ENCODE data around the gene CLEC2L.

The CLEC2L gene

DNA sequence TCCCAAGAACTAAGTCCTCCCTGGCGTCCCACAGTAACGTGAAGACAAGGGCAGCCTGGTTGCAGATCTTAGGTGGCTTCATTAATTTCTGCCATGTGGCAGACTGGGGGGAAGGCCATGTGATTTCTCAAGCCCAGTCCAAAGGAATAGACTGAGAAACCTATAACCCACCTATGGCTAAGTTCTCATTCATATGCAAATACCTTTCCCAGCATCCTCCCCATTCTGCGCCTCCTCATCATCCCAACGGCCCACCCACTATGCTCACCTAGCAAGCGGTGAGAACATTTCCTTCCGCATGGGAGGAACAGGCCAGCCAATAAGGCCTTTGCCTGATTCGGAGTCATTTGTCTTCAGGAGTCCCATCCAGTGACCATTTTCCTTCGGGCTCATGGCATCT lies 8.2 kb upstream of the CLEC2L start:
- DNase-seq, result no peak
- WGBS (ENCODE audit: insufficient coverage), result 99% methylated on average over 8 of the region's 8 CpGs
- Histone ChIP-seq H3K36me3 (ENCODE audit: control insufficient read depth in 4 of 4, insufficient read depth in 4 of 4, low read length in 3 of 4) (no peaks in the 10 kb centered on the region), H3K4me1 (ENCODE audit: control extremely low read depth in 1 of 4, control insufficient read depth in 4 of 4, insufficient read depth in 4 of 4, low read length in 3 of 4) (peaks cover 0 to 14% (median 11%) of the 10 kb centered on the region in 4 experiments), H3K9me3 (ENCODE audit: control extremely low read depth in 1 of 5, control insufficient read depth in 4 of 5, insufficient read depth in 2 of 5, low read depth in 1 of 5, low read length in 4 of 5) (no peaks in the 10 kb centered on the region), H3K27me3 (replicated peaks in 2 of 5; ENCODE audit: control insufficient read depth in 4 of 5, insufficient read depth in 5 of 5, low read length in 4 of 5) (no peaks in the 10 kb centered on the region), H3K4me3 (ENCODE audit: control insufficient read depth in 1 of 7, extremely low read depth in 1 of 7, insufficient read depth in 4 of 7, low read depth in 2 of 7, low read length in 6 of 7) (no peak overlapping the region), H3K27ac (ENCODE audit: insufficient read depth in 1 of 2, low read depth in 1 of 2, low read length in 2 of 2, poor library complexity in 1 of 2, severe bottlenecking in 2 of 2) (no peak overlapping the region)
- ChIA-PET CTCF (no interaction called here), POLR2A (no interaction called here)

DNA sequence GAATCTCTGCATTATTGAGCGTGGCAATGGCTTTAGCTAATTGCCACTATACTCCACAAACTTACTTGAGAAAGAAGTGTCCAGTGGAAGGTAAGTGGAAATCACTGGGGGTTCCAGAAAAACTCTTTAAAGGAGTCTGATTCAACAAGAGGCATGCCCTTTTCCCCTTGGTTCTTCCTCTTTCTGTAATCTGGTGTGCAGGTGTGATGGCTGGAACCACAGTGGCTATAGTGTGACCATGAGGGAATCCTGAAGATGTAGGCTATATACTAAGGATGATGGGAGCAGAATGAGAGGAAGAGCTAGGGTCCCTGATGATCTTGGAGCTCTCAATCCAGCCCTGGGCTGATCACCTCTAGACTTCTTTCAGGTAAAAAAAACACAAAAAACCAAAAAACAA lies 2.0 kb upstream of the CLEC2L start:
- CTCF ChIA-PET, result interaction anchor here (0.9 to 1.5 kb wide), 2 partner anchors 13 to 34 kb away, joined by 3 to 5 read pairs; no protein-coding TSS in a partner anchor
- Histone ChIP-seq H3K27me3 (replicated peaks in 2 of 5; ENCODE audit: control insufficient read depth in 4 of 5, insufficient read depth in 5 of 5, low read length in 4 of 5) (peaks cover 4 to 41% (median 16%) of the 10 kb centered on the region in 5 experiments), H3K9me3 (ENCODE audit: control extremely low read depth in 1 of 5, control insufficient read depth in 4 of 5, insufficient read depth in 2 of 5, low read depth in 1 of 5, low read length in 4 of 5) (peaks cover 0 to 8% (median 6%) of the 10 kb centered on the region in 5 experiments), H3K4me1 (ENCODE audit: control extremely low read depth in 1 of 4, control insufficient read depth in 4 of 4, insufficient read depth in 4 of 4, low read length in 3 of 4) (peaks cover 0 to 33% (median 20%) of the 10 kb centered on the region in 4 experiments), H3K4me3 (ENCODE audit: control insufficient read depth in 1 of 7, extremely low read depth in 1 of 7, insufficient read depth in 4 of 7, low read depth in 2 of 7, low read length in 6 of 7) (no peak overlapping the region), H3K36me3 (ENCODE audit: control insufficient read depth in 4 of 4, insufficient read depth in 4 of 4, low read length in 3 of 4) (no peaks in the 10 kb centered on the region), H3K27ac (ENCODE audit: insufficient read depth in 1 of 2, low read depth in 1 of 2, low read length in 2 of 2, poor library complexity in 1 of 2, severe bottlenecking in 2 of 2) (no peak overlapping the region)
- POLR2A ChIA-PET, result interaction anchor here (0.7 kb wide), 1 partner anchor 45 kb away, joined by 3 read pairs; no protein-coding TSS in a partner anchor
- no peak for DNase-seq
- WGBS (ENCODE audit: insufficient coverage), result no CpG with 5 or more reads among the region's 1 CpG

DNA sequence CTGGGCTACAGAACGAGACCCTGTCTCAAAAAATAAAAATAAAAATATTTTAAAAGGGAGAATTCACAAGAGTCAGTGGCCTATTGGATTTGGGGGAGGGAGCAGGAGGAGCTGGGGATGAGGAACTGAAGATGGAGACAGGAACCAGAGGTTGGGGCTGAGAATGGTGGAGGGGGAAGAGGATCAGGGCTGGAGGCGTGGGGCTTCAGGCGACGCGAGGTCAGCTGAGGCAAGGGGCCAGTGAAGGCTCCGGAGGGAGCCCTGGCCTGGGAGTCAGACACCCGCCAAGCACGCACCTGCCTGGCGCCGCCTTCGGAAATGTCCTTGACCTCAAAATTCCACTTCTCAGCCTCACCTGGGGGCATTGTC lies 671 bp upstream of the CLEC2L start:
- H3K36me3 ChIP-seq (ENCODE audit: control insufficient read depth in 4 of 4, insufficient read depth in 4 of 4, low read length in 3 of 4), result no peaks in the 10 kb centered on the region
- 9% methylated on average over 10 of the region's 11 CpGs for WGBS (ENCODE audit: insufficient coverage)
- CTCF ChIA-PET, result interaction anchor here (0.6 to 2.5 kb wide), 4 partner anchors 12 to 22 kb away, joined by 3 to 6 read pairs (median 3); no protein-coding TSS in a partner anchor
- no peak for DNase-seq
- H3K27me3 ChIP-seq (replicated peaks in 2 of 5; ENCODE audit: control insufficient read depth in 4 of 5, insufficient read depth in 5 of 5, low read length in 4 of 5), result peaks cover 4 to 41% (median 16%) of the 10 kb centered on the region in 5 experiments
- POLR2A ChIA-PET, result no interaction called here
- H3K4me1 ChIP-seq (ENCODE audit: control extremely low read depth in 1 of 4, control insufficient read depth in 4 of 4, insufficient read depth in 4 of 4, low read length in 3 of 4), result peaks cover 0 to 36% (median 15%) of the 10 kb centered on the region in 4 experiments
- peaks cover 0 to 8% (median 6%) of the 10 kb centered on the region in 5 experiments for H3K9me3 ChIP-seq (ENCODE audit: control extremely low read depth in 1 of 5, control insufficient read depth in 4 of 5, insufficient read depth in 2 of 5, low read depth in 1 of 5, low read length in 4 of 5)
- peak overlapping the region in 2 of 7 experiments; percentile 43 to 54 for H3K4me3 ChIP-seq (ENCODE audit: control insufficient read depth in 1 of 7, extremely low read depth in 1 of 7, insufficient read depth in 4 of 7, low read depth in 2 of 7, low read length in 6 of 7)
- H3K27ac ChIP-seq (ENCODE audit: insufficient read depth in 1 of 2, low read depth in 1 of 2, low read length in 2 of 2, poor library complexity in 1 of 2, severe bottlenecking in 2 of 2), result no peak overlapping the region

DNA sequence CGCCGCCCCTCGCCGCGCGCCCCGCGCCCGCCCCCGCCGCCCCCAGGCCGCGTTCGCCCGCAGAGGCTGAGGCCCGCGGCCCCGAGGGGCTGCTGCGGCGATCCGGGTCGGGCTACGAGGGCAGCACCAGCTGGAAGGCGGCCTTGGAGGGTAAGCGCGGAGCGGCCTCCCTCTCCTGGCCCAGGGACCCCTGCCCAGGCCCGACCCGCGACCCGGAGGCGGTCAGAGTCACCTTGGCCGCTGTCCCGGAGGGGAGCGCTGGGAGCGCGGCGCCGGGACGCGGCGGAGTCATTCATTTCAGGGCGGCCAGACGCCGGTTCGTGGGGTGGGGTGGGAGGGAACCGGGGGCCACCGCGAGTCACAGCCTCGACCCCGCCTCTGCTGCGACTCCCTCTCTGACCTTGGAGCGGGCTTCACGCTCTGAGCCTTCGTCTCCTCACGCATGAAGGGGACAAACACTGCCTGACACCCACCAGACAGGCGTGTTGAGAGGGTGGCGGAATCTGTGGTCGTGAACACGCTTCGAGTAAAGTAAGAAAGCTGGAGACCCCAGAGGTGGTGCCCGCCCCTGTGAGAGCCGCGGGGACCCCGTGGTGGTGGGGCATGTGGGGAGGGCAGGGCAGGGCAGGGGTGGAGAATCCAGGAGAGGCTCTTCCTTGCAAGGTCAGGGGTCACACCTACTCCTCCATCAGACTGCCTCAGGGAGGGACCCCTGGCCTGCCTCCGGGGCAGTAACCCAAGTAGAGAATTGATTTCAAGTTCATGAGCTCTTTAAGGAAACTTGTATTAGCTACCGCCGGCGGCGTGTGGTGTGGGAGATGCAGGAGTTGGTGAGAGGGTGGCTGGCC lies 707 bp downstream of the CLEC2L start:
- ChIA-PET CTCF (interaction anchor here (0.7 to 2.5 kb wide), 4 partner anchors 10 to 35 kb away, joined by 3 to 6 read pairs (median 4); no protein-coding TSS in a partner anchor), POLR2A (no interaction called here)
- DNase-seq, result peak in 2 of 3 donors; percentile 42 to 44
- Histone ChIP-seq H3K4me1 (ENCODE audit: control extremely low read depth in 1 of 4, control insufficient read depth in 4 of 4, insufficient read depth in 4 of 4, low read length in 3 of 4) (peaks cover 0 to 35% (median 11%) of the 10 kb centered on the region in 4 experiments), H3K27ac (ENCODE audit: insufficient read depth in 1 of 2, low read depth in 1 of 2, low read length in 2 of 2, poor library complexity in 1 of 2, severe bottlenecking in 2 of 2) (no peak overlapping the region), H3K36me3 (ENCODE audit: control insufficient read depth in 4 of 4, insufficient read depth in 4 of 4, low read length in 3 of 4) (no peaks in the 10 kb centered on the region), H3K9me3 (ENCODE audit: control extremely low read depth in 1 of 5, control insufficient read depth in 4 of 5, insufficient read depth in 2 of 5, low read depth in 1 of 5, low read length in 4 of 5) (peaks cover 0 to 8% (median 6%) of the 10 kb centered on the region in 5 experiments), H3K4me3 (ENCODE audit: control insufficient read depth in 1 of 7, extremely low read depth in 1 of 7, insufficient read depth in 4 of 7, low read depth in 2 of 7, low read length in 6 of 7) (peak overlapping the region in 4 of 7 experiments; percentile 38 to 54 (median 50)), H3K27me3 (replicated peaks in 2 of 5; ENCODE audit: control insufficient read depth in 4 of 5, insufficient read depth in 5 of 5, low read length in 4 of 5) (peaks cover 4 to 41% (median 16%) of the 10 kb centered on the region in 5 experiments)
- WGBS (ENCODE audit: insufficient coverage), result 47% methylated on average over 22 of the region's 70 CpGs

DNA sequence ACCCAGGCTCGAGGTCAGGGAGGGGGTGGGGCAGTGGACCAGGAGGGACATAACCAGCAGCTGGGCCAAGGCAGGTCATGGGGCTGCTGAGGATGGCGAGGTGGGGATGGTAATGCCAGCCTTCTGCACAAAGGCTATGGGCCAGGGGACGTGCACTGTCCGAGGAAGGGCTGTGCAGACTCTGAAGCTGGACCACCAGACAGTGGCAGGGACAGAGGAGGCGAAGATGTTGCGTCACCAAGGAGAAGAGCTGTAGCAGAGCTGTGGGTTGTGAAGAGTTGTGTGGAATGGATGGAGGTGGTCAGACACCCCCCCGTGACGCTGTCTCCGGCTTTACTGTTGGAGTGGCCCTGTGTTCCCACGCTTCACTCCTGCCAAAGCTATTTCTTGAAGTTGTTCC lies 1.8 kb downstream of the CLEC2L start:
- Histone ChIP-seq H3K27me3 (replicated peaks in 2 of 5; ENCODE audit: control insufficient read depth in 4 of 5, insufficient read depth in 5 of 5, low read length in 4 of 5) (peaks cover 4 to 41% (median 16%) of the 10 kb centered on the region in 5 experiments), H3K36me3 (ENCODE audit: control insufficient read depth in 4 of 4, insufficient read depth in 4 of 4, low read length in 3 of 4) (no peaks in the 10 kb centered on the region), H3K27ac (ENCODE audit: insufficient read depth in 1 of 2, low read depth in 1 of 2, low read length in 2 of 2, poor library complexity in 1 of 2, severe bottlenecking in 2 of 2) (no peak overlapping the region), H3K4me3 (ENCODE audit: control insufficient read depth in 1 of 7, extremely low read depth in 1 of 7, insufficient read depth in 4 of 7, low read depth in 2 of 7, low read length in 6 of 7) (no peak overlapping the region), H3K9me3 (ENCODE audit: control extremely low read depth in 1 of 5, control insufficient read depth in 4 of 5, insufficient read depth in 2 of 5, low read depth in 1 of 5, low read length in 4 of 5) (peaks cover 0 to 8% (median 6%) of the 10 kb centered on the region in 5 experiments), H3K4me1 (ENCODE audit: control extremely low read depth in 1 of 4, control insufficient read depth in 4 of 4, insufficient read depth in 4 of 4, low read length in 3 of 4) (peaks cover 0 to 35% (median 11%) of the 10 kb centered on the region in 4 experiments)
- WGBS (ENCODE audit: insufficient coverage), result 97% methylated on average over 8 of the region's 10 CpGs
- CTCF ChIA-PET, result interaction anchor here (0.7 to 2.5 kb wide), 6 partner anchors 9 to 36 kb away, joined by 3 to 6 read pairs (median 3); no protein-coding TSS in a partner anchor
- no peak for DNase-seq
- POLR2A ChIA-PET, result no interaction called here

DNA sequence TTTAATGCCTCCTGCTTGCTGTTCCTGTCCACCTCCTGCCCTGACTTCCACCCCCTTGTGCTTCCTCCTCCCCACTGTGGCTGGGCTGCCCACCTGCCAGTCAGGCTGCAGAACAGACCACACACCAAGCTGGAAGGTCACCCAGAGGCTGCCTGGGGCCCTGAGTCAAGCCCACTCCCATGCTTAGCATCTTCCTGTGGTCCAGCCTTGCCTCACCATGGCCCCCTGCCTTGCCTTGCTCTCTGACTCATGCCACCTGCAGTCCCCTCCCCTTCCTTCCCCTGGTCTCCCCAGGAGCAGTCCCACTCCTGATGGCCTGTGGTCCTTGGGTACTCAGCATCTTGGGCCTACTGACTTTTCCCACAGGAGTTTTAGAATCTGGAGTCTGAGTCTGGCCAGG lies 2.3 kb downstream of the CLEC2L start:
- Histone ChIP-seq H3K36me3 (ENCODE audit: control insufficient read depth in 4 of 4, insufficient read depth in 4 of 4, low read length in 3 of 4) (no peaks in the 10 kb centered on the region), H3K4me3 (ENCODE audit: control insufficient read depth in 1 of 7, extremely low read depth in 1 of 7, insufficient read depth in 4 of 7, low read depth in 2 of 7, low read length in 6 of 7) (no peak overlapping the region), H3K27me3 (replicated peaks in 2 of 5; ENCODE audit: control insufficient read depth in 4 of 5, insufficient read depth in 5 of 5, low read length in 4 of 5) (peaks cover 4 to 41% (median 16%) of the 10 kb centered on the region in 5 experiments), H3K4me1 (ENCODE audit: control extremely low read depth in 1 of 4, control insufficient read depth in 4 of 4, insufficient read depth in 4 of 4, low read length in 3 of 4) (peaks cover 0 to 35% (median 11%) of the 10 kb centered on the region in 4 experiments), H3K9me3 (ENCODE audit: control extremely low read depth in 1 of 5, control insufficient read depth in 4 of 5, insufficient read depth in 2 of 5, low read depth in 1 of 5, low read length in 4 of 5) (peaks cover 0 to 8% (median 6%) of the 10 kb centered on the region in 5 experiments), H3K27ac (ENCODE audit: insufficient read depth in 1 of 2, low read depth in 1 of 2, low read length in 2 of 2, poor library complexity in 1 of 2, severe bottlenecking in 2 of 2) (no peak overlapping the region)
- ChIA-PET CTCF (interaction anchor here (1.1 to 1.8 kb wide), 3 partner anchors 11 to 35 kb away, joined by 3 to 4 read pairs (median 3); no protein-coding TSS in a partner anchor), POLR2A (no interaction called here)
- peak in 1 of 3 donors; percentile 15 for DNase-seq

Data from common myeloid progenitor, CD34-positive (primary cell).